Renal cortex interstitium (tissue), 11 donors: ENCODE results near the gene GTF2IRD1. TPM values are rescaled to one million over a fixed set of nuclear protein-coding genes. Genes with fewer than 3 reads are reported as not detected.
A peak's percentile ranks its signal among the peaks of the same experiment; 100 is the strongest.
"Not testable (repeated sequence)": the region's sequence is repeated elsewhere in the genome, so short reads cannot be mapped to it uniquely, and the experiment has no call there.

Experiments used
- DNase-seq, 11 donors: peaks; one replicate each; pipeline ENCODE4 v3.0.0-alpha.2; 2013; ENCODE audit warnings: low read depth in 9 of 11, low spot score in 4 of 11; ENCODE audit errors: extremely low read depth in 1 of 11
- polyA plus RNA-seq, 3 donors: library from polyadenylated mRNA; unstranded; fragments of 120-200 nt; gene quantifications; one replicate each; pipeline ENCODE4 v1.2.1, GENCODE V29; 2013; ENCODE audit not compliant: insufficient read length in 3 of 3

GTF2IRD1 gene
- polyA plus RNA-seq, 3 donors: 52.0 to 55.1 (median 53.6) TPM

- no peak for DNase-seq
Measured at GRCh38 chr7:74612015-74612829, 158.5 kb downstream of the GTF2IRD1 start.

DNA sequence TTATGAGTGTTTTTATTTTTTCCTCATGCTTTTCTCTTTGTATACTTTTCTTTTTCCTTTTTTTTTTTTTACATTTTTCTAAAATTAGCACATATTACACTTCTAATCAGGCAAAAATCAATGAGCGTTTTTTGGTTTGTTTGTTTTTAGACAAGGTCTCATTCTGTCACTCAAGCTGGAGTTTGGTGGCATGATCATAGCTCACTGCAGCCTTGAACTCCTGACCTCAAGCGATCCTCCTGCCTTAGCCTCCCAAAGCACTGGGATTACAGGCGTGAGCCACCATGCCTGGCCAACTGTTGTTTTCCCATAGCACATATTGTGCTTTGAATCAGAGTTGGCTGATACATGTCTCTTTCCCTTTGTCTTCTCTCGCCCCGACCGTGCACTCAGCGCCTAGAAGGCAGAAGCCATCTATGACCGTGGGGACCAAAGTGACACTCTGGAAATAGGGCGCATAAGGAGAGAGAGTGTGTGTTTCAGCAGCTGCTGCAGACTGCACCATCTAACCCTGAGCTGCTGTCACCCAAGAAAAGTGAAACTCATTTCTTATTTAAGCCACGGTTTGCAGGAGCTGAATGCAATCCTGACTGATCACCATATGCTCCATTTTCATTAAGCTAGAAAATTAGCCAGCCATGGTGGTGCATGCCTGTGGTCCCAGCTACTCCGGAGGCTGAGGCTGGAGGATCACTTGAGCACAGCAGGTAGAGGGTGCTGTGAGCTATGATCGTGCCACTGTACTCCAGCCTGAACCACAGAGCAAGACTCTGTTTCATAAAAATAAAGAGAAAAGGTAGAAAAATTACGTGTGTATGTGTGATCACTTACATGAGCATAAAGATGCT is 162.5 kb downstream of the GTF2IRD1 start:
- no peak for DNase-seq

GRCh38 chr7:74617180-74617744 is 163.6 kb downstream of the GTF2IRD1 start:
- DNase-seq: peak in 5 of 11 donors; percentile 39 to 58 (median 53)

DNA sequence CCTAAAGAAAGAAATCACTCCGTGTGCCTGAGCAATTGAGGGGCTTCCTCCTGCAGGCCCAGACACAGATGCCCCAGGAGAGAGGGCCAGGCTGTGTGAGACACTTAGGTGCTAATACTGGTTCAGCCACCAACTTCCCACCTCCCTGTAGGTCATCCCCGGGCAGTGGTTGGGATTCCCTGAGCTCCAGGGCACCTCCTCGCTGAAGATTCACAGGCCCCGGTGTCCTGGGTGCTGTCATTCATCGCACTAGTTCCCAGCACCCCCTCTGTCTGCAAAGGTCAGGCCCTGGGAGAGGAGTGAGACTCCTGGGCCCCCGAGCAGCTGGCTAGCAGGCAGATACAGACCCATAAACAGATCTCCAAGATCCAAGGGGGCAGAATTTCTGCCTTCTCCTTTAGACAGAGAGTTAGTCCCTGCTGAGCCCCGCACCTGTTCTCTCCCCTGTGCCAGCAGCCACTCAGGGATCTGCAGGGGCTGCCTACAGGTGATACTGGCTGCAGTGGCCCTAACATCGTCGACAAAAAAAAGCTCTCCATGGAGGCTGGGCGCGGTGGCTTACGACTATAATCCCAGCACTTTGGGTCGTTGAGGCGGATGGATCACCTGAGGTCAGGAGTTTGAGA is 165.6 kb downstream of the GTF2IRD1 start:
- DNase-seq: no peak

- DNase-seq: no peak
Measured at GRCh38 chr7:74622228-74622749, 168.6 kb downstream of the GTF2IRD1 start.

DNA sequence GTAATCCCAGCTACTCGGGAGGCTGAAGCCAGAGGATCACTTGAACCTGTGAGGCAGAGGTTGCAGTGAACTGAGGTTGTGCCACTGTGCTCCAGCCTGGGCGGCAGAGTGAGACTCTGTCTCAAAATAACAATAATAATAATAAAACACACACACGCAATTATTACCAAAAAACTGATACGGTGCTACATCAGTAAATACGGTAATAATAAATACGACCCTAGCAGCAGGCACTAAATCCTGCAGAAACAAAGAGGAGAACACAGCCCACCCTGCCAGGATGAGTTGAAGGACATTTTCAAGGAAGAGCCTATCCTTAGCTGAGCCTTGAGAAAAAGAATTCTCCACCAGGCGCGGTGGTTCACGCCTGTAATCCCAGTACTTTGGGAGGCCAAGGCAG is 169.4 kb downstream of the GTF2IRD1 start:
- no peak for DNase-seq

DNA sequence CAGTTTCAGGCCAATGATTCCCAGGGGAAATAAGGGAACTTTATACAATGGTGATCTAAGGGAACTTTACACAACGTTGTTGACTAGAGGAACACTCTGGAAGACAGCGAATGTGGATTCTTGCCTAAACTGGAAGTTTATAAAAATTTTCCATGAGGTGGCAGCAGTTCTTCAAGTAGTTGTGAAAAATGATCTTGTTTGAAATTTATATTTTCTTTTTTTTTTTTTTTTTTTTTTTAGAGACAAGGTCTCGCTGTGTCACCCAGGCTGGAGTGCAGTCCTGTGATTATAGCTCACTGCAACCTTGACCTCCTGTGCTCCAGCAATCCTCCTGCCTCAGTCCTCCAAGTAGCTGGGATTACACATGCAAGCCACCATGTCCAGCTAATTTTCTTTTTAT is 171.7 kb downstream of the GTF2IRD1 start:
- DNase-seq: no peak

DNA sequence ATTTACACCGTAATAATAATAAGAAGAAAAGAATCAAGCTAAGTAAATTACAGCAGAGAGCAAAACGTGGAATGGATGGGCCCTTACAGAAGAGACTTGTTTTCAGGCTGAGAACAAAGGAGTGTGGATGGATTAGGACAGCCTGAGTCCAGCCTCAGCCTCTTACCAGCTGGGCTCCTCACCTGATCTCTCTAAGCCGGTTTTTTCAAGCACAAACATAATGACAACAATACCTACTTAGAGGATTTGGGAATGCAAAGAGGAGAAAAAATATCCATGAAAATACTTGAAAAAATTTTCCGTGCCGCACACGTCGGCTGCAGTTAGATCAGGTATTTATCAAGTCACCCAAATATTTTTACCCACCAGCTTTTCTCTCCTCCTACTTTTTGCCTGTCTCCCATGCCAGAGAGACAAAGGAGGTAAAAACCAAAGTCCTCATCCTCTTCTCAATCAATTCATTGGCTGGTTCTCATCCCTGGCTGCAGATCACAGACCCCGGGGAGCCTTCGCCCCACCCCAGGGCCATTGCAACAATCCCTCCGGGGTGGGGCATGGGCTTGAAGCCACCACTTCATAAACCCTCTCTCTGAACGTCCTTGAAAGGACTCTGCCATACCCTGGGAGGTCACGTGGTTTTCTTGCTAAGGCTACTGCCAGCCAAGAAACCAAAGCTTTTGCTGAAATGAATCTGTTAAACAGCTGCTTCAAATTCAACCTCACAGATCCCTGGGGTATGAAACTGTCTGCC is 174.1 kb downstream of the GTF2IRD1 start:
- no peak for DNase-seq

DNA sequence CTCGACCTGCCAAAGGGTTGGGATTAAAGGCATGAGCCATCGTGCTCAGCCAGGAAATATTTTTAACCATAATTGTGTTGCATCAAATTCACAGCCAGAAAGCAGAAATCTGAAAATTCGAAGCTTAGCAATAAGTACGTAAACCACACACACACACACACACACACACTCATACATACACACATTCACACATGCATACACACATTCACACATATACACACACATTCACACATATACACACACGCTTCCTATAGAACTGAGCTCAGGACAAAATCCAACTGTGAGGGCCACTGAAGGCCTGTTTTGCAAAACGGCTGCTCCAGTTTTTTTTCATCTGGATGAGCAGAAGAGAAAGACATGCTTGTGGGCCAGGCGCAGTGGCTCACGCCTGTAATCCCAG is 178.8 kb downstream of the GTF2IRD1 start:
- DNase-seq: no peak

DNA sequence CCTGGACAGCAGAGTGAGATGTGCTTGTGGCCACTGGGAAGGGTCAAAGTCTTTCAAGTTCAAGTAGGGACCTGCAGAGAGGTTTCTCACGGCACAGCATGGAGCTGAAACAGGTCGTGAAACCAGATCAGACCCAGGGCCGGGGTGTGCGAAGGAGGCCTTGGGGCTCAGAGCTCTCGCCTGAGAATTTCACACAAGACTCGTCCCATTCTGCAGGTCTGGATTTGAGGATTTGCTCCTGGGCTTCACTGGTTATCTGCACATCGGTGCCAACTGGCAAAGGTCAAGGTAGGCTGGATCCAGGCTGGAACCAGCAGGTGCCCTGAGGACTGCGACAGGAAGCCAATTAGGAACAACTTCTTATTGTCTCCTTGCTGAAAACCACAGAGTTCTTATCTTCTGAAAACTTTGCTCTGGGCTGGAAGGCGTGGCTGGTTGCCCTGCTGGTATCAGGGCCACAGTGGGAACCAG is 179.8 kb downstream of the GTF2IRD1 start:
- DNase-seq: no peak

DNA sequence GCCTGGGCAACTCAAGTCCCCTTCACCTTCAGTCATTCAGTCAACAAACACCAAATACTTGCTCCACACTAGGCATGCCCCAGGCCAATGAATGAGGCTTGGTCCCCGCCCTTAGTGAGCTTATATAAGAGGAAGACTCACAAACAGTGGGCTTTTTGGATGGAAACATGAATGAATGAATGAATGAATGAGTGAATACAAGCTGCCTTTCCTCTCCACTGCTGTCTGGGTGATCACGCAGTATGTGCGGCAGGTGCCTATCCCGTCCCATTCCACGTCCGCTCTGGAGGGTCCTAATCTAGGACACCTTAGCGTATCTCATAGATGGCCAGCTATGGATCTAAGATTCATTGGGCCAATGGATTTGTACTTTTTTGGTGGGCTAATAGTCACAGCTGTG is 184.0 kb downstream of the GTF2IRD1 start:
- DNase-seq: no peak

- not testable (repeated sequence) for DNase-seq
Measured at GRCh38 chr7:74650055-74650454, 196.3 kb downstream of the GTF2IRD1 start.

- DNase-seq: not testable (repeated sequence)
Measured at GRCh38 chr7:74650493-74651132, 196.9 kb downstream of the GTF2IRD1 start.

DNA sequence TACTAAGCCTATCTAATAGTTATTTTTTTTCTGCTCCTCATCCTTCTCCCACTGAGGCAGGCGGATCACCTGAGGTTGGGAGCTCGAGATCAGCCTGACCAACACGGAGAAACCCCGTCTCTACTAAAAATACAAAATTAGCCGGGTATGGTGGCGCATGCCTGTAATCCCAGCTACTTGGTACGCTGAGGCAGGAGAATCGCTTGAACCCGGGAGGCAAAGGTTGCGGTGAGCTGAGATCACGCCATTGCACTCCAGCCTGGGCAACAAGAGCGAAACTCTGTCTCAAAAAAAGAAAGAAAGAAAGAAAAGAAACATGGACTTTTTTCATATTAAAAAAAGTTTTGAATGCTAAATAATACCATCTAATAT is 197.4 kb downstream of the GTF2IRD1 start:
- not testable (repeated sequence) for DNase-seq
